HG02763 (cell line): ENCODE results near the gene HNF4A.
"Not testable (repeated sequence)": the region's sequence is repeated elsewhere in the genome, so short reads cannot be mapped to it uniquely, and the experiment has no call there.

Source experiments
- ATAC-seq: cut with Tn5 transposase; IDR thresholded peaks from one replicate; pipeline ENCODE4 v1.9.1; 2021; ENCODE audit warnings: mild to moderate bottlenecking, moderate library complexity; ENCODE audit not compliant: unreplicated experiment

The HNF4A gene

DNA sequence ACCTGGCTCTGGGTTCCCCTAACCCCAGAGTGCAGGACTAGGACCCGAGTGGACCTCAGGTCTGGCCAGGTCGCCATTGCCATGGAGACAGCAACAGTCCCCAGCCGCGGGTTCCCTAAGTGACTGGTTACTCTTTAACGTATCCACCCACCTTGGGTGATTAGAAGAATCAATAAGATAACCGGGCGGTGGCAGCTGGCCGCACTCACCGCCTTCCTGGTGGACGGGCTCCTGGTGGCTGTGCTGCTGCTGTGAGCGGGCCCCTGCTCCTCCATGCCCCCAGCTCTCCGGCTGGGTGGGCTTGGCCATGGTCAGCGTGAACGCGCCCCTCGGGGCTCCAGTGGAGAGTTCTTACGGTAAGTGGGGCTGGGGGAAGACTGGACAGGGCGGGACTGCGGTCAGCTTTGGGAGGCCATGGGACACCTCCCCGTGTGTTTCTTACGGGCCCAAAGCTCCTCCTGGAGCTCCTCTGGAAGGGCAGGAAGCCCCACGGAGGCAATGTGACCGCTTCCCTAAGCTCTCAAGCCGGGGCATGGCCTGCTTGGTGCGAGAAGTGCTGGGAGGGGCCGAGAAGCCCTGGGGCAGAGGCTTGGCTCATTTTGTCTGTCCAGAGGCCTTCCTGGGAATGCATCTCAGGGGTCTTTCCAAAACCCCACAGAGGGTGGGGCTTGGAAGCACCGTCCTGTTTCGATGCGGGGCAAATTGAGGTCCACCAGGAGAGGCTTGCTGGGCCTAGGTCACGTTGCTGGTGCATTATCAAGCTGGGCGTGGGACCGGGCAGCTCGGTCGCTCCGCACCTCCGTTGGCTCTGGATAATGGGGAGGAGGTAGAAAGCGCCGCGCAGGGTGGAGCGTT is at the start of gene HNF4A:
Gene HNF4A, plus strand, starts transcription at position 202 of the 855 bp plus-strand sequence. Its CDS starts 106 bp downstream, at position 308.
- ATAC-seq: no peak

DNA sequence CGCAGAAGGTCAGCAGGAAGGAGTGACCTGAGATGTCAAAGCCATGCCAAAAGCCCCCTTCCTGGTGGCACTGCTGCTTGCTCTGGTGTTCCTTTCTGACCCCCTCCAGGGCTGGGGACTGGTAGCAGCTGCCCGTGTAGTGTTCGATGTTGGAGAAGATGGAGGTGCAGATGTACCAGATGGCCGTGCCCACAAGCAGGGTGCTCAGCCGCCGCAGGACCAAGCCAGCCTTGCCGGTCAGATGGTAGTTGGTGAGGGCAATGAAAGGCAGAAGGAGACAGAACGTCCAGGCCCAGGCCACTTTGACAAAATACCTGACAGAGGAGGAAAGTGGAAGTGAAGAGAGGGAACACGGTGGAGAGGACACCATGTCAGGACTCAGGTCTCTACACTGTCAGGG is 48.6 kb upstream of the HNF4A start:
- no peak for ATAC-seq

DNA sequence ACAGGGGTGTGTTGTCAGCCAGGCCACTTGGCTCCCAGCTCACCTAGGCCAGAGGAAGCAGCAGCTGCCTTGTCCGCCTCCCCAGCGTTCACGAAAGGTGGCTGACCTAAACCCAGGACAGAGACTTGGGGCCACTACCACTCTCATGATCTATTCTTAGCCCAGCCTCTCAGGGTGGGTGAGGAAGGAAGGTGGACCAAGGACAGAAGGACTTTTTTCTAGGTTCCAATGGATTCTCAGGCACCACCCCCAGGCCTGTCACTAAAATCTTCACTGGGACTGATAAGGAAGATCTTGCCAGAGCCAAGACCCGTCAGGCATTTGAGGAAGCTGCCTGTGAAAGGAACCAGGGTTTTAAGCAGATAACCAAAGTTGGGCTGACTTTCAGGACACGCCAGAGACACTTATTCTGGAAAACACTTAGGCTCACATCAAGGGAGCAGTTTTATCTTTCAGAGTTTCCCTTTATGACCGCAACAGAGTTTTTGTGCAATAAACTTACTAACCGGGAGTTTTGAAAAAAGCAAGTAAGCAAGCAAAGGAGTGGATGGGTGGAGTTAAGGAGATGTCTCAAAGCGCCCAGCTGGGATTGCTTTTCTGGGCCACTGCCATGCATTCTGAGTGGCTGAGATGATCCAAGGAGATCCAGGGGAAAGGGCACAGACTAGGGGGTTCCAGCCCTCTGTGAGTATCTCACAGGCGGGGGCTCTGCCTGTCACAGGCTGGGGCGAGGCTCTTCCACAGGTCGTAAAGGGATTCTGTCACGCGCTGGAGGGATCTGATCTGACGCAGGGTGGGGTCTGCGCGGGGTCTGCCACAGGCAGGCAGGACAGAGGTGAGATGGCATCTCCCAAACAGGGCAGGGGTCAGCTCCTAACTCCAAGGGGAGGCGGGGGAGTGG is 45.5 kb upstream of the HNF4A start:
- ATAC-seq: no peak

DNA sequence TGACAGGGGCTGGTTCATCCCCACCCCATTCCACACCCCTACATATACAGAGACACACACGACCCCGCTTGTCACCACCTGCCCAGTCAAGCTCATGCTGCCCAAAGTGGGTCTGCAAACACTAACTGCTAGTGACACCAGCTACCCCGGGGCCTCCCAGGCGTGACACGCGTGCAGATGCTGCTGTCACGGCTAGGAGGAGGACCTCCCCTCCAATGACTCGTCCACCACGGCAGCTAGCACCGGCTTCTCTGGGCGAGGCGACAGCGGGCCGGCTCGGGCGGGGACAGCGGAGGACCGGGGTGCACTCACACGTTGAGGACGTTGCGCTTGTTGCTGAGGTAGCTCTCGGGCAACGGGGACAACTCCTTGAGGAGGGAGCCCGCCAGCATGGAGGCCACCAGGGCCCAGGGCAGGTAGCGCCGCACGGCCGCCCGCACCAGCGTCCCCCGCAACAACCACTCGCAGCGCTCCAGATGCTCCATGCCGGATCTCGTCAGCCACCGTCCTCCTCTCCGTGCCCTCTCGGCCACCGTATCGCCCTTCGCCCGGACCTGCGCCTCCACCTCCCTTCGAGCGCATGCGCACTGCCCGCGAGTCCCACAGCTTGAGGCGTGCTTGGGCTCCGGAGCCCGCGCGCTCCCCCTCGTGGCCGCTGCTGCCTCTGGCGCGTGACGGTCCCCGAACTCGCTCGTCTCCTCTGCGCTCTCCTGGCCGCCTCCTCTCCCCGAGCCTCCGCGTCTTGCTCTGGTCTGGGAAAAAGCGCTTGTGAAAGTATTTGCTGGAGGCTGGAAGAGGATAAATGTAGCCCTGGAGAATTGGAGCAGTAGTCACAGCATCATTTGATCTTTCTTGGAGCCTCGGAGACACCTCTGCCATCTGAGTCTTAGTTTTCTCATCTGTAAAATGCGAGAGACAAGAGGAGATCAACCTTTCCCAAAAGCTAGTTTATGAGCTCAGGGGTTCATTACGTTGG is 44.5 kb upstream of the HNF4A start, which contains the start of gene FITM2:
Gene FITM2, minus strand, starts transcription at position 539 of the 976 bp plus-strand sequence. Its CDS starts 54 bp downstream, at position 485.
- peak; percentile 95 for ATAC-seq

DNA sequence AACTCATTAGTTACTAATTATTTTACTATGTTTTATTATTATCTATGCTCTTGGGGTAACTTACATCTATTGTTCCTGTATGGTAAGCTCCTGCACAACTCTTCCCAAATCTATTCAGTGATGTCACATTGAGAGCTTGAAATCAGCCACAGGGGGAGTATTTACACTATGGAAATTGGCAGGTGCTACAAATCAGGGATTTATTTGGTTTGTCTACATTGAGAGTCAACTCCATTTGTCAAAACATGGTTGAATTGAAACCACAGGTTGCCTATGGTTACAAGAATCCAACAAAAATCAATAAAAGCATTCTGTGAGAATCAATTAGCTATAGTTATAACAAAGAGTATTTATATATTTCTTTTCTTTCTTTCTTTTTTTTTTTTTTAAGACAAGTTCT is 40.6 kb upstream of the HNF4A start:
- no peak for ATAC-seq

DNA sequence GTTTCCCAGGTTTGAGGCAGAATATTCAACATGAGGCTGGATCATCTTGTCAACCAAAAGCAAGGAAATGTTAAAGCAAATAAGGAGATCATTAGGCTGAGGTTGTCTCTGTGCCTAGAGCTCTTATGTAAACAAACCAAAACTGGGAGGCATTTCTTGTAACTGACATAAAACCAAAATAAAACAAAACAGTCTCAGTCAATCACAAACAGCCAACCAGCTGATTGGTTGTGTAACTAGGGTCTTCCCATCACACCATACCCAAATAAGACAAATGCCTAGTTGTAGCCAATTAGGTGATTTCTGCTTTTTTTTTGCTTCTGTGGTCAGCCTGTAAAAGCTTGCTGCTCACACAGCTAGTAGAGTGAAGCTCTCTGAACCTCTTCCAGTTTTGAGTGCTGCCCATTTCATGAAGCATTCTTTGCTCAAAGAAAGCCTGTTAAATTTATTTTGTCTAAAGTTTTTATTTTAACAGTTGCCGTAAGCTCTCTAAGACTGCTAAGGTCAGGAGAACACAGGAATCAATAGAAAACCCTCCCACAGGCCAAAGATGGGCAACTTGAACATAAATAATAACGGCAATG is 35.6 kb upstream of the HNF4A start:
- ATAC-seq: no peak

DNA sequence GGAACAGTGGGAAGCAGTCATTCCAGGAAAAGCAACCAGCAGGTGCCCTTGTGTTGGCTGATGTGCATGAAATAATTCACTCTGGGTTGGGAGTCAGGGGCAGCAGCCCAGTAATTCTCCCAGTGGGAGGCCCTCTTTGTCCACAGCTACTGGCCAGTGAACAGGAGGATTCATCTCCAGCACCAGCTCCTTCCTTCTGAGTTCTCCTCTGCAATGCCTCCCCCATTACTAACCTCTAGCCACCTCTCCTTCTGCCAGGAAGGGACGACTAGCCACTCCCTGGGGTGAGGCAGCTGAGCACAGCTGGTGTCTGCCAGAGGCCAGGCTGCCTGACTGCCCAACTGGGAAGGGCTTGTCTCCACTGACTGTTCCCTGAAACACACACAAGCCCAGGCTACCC is 31.2 kb upstream of the HNF4A start:
- ATAC-seq: no peak

DNA sequence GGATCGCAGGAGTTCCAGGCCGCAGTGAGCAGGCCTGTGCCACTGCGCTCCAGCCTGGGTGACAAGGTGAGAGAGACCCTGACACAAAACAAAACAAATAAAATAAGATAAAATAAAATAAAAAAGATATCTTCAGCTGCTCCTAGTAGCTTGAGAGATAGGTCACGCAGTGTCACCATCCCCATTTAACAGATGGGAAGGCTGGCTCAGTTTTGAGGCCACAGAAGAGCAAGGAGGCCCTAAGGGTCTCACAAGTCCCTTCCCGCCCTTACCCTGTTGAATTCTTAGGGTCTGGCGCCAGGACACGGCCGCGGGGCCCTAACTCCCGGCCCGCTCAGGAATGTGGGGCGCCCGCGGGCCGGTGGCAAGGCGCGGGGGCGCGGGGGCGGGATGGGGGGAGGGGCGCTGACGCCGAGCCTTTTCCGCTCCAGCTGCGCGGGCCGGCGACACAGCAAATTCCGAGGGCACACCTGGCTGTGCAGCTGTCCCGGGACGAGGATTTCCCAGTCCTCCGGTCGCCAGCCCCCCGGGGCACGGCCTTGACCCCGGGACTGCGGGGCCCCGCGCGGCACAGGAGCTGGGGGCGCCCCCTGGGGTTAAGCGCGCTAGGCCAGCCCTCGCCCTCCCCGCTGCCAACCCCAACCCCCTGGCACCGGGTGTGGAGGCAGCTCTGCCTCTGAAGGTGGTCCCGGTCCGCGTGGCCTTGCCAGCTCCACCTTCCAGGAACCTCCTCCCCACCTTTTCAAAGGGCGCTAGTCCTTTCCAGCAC is 28.9 kb upstream of the HNF4A start:
- no peak for ATAC-seq

DNA sequence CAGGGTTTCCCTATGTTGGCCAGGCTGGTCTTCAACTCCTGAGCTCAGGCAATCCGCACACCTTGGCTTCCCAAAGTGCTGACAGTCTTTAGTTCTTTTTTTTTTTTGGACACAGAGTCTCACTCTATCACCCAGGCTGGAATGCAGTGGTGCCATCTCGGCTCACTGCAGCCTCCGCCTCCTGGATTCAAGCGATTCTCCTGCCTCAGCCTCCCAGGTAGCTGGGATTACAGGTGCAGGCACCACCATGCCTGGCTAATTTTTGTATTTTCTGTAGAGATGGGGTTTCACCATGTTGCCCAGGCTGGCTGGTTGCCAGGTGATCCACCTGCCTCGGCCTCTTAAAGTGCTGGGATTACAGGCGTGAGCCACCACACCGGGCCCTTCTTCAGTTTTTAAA is 27.8 kb upstream of the HNF4A start:
- not testable (repeated sequence) for ATAC-seq

DNA sequence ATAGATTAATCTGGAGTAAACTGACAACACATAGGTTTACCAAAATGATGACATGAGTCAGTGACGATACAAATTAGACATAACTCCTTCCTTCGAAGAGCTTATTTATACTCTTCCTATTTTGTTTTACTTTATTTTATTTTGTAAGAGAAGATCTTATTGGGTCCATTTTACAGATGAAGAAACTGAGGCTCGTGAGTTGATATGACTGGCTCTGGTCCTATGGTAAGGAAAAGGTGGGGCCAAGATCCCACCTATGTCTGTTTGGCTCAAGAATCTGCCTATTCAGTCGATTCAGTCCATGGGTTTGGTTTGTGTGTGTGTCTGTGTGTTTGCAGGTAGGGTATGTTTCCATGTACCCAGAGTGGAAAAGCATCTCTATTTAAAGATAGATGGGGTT is 27.1 kb upstream of the HNF4A start:
- ATAC-seq: no peak

DNA sequence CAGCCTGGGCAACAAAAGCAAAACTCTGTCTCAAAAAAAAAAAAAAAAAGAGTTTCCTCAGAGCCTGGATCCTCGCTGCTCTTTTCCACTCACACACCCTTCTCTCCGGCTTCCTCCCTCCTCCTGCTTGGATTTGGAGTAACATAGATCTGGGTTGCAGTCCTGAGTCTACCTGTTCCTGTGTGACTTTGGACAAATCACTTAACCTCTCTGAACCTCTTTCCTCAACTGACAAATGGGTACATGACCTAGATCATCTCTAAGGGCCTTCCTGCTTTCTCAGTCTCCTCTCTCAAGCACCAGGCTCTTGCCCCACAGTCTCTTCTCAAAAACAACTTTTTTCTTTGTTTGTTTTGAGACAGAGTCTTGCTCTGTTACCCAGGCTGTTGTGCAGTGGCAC is 24.3 kb upstream of the HNF4A start:
- no peak for ATAC-seq

DNA sequence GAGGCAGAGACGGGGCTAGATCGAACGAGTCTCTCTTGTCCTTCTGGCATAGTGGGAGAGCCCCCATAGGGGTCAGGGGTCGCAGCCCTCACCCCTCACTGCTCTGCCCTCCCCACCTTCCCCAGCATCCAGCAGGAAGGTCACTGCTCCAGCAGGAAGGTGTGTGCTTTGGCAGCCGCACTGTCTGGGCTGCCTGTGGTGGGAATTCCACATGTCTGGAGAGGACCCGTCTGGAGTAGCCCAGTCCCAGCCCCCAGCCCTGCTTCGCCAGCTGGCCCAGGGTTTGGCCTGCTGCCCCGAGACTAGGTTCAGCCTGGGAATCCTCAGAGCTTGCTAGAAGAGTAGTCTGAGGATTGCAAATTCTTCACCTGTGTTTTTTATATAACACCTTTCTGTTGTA is 21.2 kb upstream of the HNF4A start:
- ATAC-seq: no peak

DNA sequence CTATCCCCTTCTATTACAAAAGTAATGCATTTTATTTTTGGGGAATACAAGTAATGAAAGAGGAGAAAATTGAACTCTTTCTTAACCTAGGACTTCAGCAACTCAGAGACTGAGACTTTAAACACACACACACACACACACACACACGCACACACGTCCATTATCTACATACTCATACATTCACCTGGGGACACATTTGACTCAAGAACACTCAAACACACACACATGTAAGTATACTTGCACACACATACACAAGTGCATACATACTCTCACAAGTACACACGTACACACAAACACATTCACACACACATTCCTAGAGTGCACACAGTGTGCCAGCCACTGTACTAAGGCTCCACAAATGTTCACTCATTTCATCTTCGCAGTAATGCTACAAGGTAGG is 20.8 kb upstream of the HNF4A start:
- no peak for ATAC-seq

DNA sequence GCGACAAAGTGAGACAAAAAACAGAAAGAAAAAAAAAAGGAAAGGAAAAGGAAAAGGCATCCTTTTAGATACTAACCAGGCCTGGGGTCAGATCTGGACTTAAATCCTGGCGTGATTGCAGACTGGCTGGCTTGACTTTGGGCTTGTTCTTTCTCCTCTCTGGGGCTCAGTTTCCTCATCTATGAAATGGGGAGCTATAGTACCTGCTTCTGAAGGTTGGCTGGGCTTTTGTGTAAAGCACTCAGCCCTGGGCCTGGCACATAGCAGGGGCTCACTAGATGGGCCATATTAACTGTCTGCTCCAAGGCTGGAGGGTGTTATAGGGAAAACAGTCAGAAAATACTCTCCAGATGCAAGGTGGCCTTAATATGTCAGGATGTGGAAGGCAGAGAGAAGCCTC is 19.8 kb upstream of the HNF4A start:
- no peak for ATAC-seq

DNA sequence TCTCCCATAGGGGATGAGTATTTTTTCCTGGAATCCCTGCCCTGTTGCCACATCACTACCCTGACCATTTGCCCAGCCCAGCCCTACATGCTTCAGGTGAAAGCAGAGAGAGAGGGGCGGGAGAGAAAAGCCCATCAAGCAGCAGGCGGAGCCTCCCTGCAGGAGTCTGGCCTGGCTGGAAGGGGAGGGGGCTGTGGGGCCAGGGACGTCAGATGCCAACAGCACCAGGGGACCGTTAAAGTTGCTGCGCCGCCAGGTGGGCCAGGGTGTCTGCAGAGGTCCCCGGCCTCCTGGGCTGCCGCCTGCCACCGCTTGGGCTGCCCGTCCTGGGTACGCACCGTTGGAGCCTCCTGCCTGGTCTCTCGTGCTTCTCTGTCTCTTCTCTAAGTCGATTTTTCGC is 19.4 kb upstream of the HNF4A start:
- no peak for ATAC-seq

DNA sequence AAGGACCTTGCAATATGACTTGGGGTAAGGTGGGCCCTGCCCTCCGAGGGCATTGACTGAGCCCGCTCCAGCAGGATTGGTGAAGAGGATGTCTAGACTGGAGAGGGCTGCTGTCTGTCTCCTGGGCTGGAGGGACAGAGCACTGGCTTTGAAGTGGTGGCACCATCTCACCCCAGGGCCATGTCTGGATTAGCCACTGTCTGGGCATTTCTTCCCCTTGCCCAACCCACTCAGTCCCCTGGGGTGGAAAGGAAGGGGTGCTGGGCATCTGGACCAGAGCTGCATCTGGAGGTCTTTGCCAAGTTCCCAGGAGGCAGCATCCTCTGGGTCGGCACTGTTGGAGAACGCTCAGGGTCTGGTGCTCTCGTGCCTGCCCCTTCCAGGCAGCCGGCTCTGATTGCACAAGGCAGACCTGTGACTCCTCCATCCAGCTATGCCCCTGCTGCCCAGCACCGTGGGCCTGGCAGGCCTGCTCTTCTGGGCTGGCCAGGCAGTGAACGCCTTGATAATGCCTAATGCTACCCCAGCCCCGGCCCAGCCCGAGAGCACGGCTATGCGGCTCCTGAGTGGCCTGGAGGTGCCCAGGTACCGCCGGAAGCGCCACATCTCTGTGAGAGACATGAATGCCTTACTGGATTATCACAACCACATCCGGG is 18.6 kb upstream of the HNF4A start, which contains the start of gene R3HDML:
Gene R3HDML, plus strand, starts transcription at position 319 of the 656 bp plus-strand sequence. Its CDS starts 115 bp downstream, at position 434.
- no peak for ATAC-seq

DNA sequence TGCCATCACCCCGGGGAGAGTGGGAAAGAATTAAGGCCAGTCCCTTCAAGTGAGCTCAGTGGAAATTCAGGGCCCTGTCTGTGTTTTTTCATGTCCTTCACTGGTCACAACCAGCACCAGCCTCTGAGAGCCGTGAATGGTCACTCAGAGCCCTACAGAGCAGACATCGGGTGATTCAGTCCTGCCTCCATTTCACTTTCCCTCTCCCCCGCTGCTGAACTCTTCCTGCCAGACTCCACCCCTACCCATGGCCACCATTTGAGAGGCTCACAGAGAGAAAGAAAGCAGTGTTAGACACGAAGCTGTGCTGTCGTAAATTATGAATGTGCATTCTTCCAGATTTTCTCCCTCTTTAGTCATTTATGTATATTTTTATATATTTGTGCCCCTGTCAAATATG is 13.3 kb upstream of the HNF4A start:
- no peak for ATAC-seq

DNA sequence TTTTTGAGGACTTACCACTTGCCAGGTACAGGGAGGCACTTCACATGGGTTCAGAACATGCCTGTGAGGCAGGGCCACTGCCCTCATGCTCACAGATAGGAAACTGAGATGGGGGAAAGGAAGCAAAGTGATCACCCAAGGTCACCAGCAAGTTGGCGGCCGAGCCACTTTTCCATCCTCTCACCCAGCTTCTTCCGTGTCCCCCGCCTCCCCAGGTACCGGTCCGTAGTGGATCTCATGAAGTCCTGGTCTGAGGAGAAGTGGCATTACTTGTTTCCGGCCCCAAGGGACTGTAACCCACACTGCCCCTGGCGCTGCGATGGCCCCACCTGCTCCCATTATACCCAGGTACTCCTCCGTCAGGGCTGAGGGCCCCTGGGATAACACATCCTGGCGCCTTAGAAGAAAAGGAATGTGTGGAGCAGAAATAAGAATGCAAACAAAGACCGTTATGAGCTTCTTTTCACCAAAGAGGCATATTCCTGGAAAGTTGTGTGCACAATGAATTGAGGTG is 12.3 kb upstream of the HNF4A start:
- ATAC-seq: no peak

DNA sequence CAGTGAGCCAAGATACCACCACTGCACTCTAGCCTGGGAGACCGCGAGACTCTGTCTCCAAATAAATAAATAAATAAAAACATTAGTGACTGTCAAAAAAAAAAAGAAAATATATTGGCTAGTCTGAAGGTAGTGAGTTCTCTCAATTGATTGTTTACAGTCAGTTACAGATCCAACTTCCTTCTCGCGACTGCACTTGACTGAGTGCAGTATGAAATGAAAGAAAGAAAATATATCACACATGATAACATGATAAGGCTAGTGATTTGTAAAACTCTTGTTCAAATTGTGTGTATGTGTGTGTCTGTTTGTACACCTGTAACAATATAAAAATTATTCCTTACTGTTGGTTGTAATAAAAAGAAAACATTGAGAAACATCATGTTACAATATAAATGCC is 10.8 kb upstream of the HNF4A start:
- ATAC-seq: no peak
